LNCAP (cell line): ENCODE data around the gene FOXO1.

ENCODE experiments used
- CTCF ChIP-seq: fragments of 450-650 bp; IDR thresholded peaks from 2 replicates; pipeline ENCODE4 v1.5.1; 2017; ENCODE audit warnings: mild to moderate bottlenecking

The FOXO1 gene

GRCh38 chr13:40640202-40640601, 26.2 kb downstream of the FOXO1 start:
- TF ChIP-seq CTCF = no peak

- TF ChIP-seq CTCF = no peak
Observed at GRCh38 chr13:40639221-40639681, 27.2 kb downstream of the FOXO1 start.

- TF ChIP-seq CTCF = no peak
Observed at GRCh38 chr13:40637643-40638042, 28.8 kb downstream of the FOXO1 start.

- no peak for TF ChIP-seq CTCF
Observed at GRCh38 chr13:40635315-40635995, 31.0 kb downstream of the FOXO1 start.

GRCh38 chr13:40632915-40633314, 33.5 kb downstream of the FOXO1 start:
- no peak for TF ChIP-seq CTCF

- TF ChIP-seq CTCF = no peak
Observed at GRCh38 chr13:40631605-40632004, 34.8 kb downstream of the FOXO1 start.

- TF ChIP-seq CTCF = no peak
Observed at GRCh38 chr13:40629678-40630384, 36.6 kb downstream of the FOXO1 start.
